ENCODE results near the gene NUTM2F. TPM values are rescaled to one million over a fixed set of nuclear protein-coding genes. Genes with fewer than 3 reads are reported as not detected.
A peak's percentile ranks its signal among the peaks of the same experiment; 100 is the strongest.

NUTM2F gene
- total RNA-seq, 1 donor from 2014 or later: not detected

GRCh38 chr9:94302426-94302825 is 26.0 kb downstream of the NUTM2F start:
- Histone ChIP-seq H3K9me3 (no peaks in the 10 kb centered on the region), H3K4me1 (no peaks in the 10 kb centered on the region), H3K27me3 (ENCODE audit: low read depth) (no peaks in the 10 kb centered on the region), H3K36me3 (peaks cover 10% of the 10 kb centered on the region), H3K4me3 (no peak overlapping the region), H3K27ac (no peak overlapping the region)
- intact Hi-C loops (cut with DNase I): no loop called here
- no peak for ATAC-seq
- no peak for DNase-seq
- no peak for TF ChIP-seq CTCF (IDR thresholded peaks at IDR 0.05)

GRCh38 chr9:94301583-94301982 is 26.9 kb downstream of the NUTM2F start:
- H3K36me3 ChIP-seq: peaks cover 10% of the 10 kb centered on the region
- TF ChIP-seq CTCF (IDR thresholded peaks at IDR 0.05): no peak
- no peaks in the 10 kb centered on the region for H3K4me1 ChIP-seq
- no peak overlapping the region for H3K4me3 ChIP-seq
- DNase-seq: no peak
- intact Hi-C loops (cut with DNase I): no loop called here
- H3K27me3 ChIP-seq (ENCODE audit: low read depth): no peaks in the 10 kb centered on the region
- no peak overlapping the region for H3K27ac ChIP-seq
- no peaks in the 10 kb centered on the region for H3K9me3 ChIP-seq
- ATAC-seq: no peak

GRCh38 chr9:94300470-94301301 is 27.8 kb downstream of the NUTM2F start:
- Histone ChIP-seq H3K36me3 (peaks cover 14% of the 10 kb centered on the region), H3K9me3 (no peaks in the 10 kb centered on the region), H3K4me1 (no peaks in the 10 kb centered on the region), H3K27ac (no peak overlapping the region), H3K27me3 (ENCODE audit: low read depth) (no peaks in the 10 kb centered on the region), H3K4me3 (no peak overlapping the region)
- no peak for TF ChIP-seq CTCF (IDR thresholded peaks at IDR 0.05)
- ATAC-seq (peak in 1 of 2 donors; percentile 29), DNase-seq (no peak)
- intact Hi-C loops (cut with DNase I): no loop called here

GRCh38 chr9:94298949-94299599 is 29.4 kb downstream of the NUTM2F start:
- DNase-seq: no peak
- ATAC-seq: no peak
- Histone ChIP-seq H3K27me3 (ENCODE audit: low read depth) (no peaks in the 10 kb centered on the region), H3K9me3 (no peaks in the 10 kb centered on the region), H3K4me3 (no peak overlapping the region), H3K4me1 (no peaks in the 10 kb centered on the region), H3K27ac (no peak overlapping the region), H3K36me3 (peaks cover 28% of the 10 kb centered on the region)
- TF ChIP-seq CTCF (IDR thresholded peaks at IDR 0.05): no peak
- intact Hi-C loops (cut with DNase I): no loop called here

GRCh38 chr9:94289691-94290090 is 38.8 kb downstream of the NUTM2F start:
- intact Hi-C loops (cut with DNase I): no loop called here
- H3K9me3 ChIP-seq: no peaks in the 10 kb centered on the region
- no peaks in the 10 kb centered on the region for H3K4me1 ChIP-seq
- ATAC-seq (no peak), DNase-seq (no peak)
- no peak overlapping the region for H3K4me3 ChIP-seq
- no peaks in the 10 kb centered on the region for H3K27me3 ChIP-seq (ENCODE audit: low read depth)
- TF ChIP-seq CTCF (IDR thresholded peaks at IDR 0.05): no peak
- no peak overlapping the region for H3K27ac ChIP-seq
- peaks cover 33% of the 10 kb centered on the region for H3K36me3 ChIP-seq
